ENCODE data around the gene TBL1Y.
"Not testable (repeated sequence)": the region's sequence is repeated elsewhere in the genome, so short reads cannot be mapped to it uniquely, and the experiment has no call there.

Gene TBL1Y

DNA sequence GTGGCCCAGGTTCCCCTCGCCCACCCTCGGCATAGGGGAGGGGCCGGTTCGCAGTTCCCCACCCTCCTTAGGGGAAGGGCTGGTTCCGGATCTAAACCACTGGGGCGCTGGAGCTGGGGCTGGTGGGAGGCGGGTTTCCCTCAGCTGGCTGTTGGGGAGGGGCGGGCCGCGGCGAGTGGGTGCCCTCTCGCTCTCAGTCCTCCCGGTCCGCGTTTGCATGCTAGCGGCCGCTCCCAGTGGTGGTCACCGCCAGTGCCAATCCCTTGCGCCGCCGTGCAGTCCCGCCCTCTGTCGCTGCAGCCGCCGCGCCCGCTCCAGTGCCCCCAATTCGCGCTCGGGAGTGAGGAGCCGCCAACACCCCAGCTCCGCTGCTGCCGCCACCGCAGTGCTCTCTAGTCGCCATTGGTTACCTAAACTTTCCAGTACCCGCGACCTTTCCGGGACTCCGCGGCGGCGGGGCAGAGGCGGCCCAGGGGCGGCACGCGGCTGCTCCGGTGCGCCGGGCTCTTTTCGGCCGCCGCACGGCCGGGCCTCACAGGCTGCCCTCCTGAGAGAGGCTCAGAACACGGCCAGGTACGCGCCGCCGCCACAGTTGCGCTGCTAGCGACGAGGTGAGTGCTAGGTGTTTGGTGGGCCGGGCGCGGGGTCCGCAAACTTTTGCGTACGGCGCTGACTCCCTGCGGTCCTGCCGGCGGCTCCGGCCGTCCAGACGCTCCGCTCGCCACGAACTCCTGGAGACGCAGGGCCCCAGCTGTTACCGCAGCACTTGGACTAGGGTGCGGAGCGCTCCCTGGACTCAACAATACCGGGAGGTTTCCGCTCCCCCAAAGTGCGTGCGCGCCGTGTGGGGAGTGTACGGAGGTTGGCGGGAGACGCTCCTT lies at the start of gene TBL1Y:
TSS of gene TBL1Y (plus strand) at position 326 of the 881 bp plus-strand sequence. CDS start 114,388 bp downstream, outside the sequence.
- no peak for DNase-seq (ENCODE audit: low read depth)

DNA sequence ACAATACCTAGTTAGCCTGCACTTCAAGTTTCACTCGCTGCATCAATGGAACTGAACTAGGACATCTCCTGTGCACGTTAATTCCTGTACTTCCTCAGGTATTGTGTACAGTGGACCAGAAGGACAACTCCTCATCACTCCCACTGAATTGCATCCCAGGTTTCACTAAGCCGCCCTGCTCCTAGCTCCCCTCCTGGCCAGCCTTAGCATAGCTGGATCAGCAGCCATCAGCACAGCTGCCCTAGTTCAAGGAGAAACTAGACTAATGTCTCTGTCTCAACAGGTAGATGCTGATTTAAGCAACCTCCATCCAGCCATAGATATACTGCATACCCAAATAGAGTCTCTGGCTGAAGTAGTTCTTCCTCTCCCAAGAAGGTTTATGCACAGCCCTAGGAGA lies 16.0 kb upstream of the TBL1Y start:
- no peak for DNase-seq (ENCODE audit: low read depth)

DNA sequence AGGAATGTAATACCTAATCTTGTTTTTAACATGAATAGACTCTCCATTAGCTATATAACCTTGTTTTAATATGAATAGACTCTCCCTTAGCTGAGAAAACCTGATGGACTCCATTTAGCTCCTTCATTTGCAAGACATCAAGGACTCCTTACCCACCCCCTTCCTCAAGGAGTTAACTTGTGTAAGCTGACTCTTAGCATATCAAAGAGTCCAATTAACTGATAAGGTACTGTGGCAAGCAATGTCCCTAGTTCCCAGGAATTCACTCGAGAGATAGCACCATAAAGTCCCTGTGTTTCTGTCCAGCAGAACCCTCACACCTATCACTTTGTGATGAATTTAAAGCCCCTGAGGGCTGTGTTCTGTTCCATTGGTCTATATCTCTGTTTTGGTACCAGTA lies 15.3 kb upstream of the TBL1Y start:
- DNase-seq (ENCODE audit: low read depth), result no peak

DNA sequence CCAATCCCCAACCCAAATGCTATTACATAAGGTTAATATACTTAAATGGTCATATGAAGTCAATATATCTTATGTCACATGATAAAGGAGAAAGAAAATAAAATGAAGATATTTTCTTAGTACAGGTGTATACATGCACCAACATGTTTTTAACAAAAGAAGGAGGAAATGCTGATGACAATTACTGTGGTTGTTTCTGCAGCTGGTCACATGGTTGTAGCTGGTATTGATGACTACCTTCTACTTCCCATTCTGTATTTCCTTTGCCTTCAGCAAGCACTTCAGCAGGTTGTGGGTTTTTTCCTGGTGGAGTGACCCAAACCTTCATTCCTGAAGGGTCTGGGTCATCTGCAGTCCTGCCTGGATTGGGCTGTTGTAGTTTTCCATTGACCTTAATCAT lies 8.4 kb upstream of the TBL1Y start:
- not testable (repeated sequence) for DNase-seq (ENCODE audit: low read depth)

DNA sequence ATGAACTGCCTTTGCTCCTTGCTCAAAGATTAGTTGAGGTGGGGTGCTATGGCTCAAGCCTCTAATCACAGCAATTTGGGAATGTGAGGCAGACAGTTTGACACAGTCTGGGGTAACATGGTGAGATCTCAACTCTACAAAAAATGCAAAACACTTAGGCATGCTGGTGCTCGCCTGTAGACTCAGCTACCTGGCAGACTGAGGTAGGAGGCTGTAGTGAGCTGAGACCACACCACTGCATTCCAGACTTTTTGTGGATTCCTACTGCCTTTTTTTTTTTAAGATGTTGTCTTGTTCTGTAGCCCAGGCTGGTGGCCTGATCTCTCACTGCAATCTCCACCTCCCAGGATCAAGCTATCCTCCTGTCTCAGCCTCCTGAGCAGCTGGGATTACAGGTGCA lies 2.9 kb upstream of the TBL1Y start:
- no peak for DNase-seq (ENCODE audit: low read depth)

DNA sequence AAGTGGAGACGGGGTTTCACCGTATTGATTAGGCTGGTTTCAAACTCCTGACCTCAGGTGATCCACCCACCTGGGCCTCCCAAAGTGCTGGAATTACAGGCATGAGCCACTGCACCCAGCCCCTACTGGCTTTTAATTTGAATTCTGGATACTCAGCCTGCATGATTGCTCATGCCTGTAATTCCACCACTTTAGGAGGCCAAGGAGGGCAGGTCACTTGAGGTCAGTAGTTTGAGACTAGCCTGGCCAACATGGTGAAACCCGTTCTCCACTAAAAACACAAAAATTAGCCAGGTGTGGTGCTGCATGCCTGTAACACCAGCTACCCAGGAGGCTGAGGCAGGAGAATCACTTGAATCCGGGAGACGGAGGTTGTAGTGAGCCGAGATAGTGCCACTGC lies 2.5 kb upstream of the TBL1Y start:
- not testable (repeated sequence) for DNase-seq (ENCODE audit: low read depth)

DNA sequence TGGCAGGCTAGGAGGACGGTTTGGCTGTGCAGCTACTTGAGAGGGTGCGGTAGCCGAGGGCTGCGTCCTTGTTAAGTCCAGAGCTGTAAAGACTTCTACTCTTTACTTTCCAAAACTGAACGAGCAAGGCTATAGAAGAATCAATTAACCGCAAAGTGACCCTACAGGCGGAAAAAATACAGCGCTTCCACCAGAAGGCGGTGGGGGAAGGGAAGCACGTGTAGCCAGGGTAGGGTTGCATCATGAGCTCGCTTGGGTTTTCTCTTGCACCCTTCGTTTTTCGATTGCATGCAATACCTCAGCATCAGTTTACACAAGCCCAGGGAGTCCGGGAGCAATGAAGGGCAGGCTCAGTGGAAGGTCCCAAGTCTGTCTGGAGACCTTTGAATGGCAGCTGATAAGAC lies 1.4 kb upstream of the TBL1Y start:
- DNase-seq (ENCODE audit: low read depth), result no peak

DNA sequence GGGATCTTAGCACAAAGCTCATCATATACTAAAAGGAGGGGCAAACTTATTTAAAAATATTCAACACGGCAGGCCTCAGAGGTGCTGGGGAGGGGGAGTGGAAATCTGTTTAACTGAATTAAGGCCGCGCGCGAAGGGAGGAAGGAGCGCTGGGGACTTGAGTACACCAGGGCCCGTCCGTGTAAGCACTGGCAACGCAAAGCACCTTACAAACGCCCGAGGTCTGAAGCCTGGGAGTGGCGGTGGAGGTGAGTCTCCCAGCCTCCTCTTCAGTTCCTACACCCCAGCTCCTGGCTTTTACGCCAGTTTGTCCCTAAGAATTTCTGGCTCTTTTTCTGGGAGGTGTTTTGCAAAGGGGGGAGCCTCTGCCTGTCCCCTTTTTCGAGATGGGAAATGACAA lies 641 bp upstream of the TBL1Y start:
- DNase-seq (ENCODE audit: low read depth), result no peak

DNA sequence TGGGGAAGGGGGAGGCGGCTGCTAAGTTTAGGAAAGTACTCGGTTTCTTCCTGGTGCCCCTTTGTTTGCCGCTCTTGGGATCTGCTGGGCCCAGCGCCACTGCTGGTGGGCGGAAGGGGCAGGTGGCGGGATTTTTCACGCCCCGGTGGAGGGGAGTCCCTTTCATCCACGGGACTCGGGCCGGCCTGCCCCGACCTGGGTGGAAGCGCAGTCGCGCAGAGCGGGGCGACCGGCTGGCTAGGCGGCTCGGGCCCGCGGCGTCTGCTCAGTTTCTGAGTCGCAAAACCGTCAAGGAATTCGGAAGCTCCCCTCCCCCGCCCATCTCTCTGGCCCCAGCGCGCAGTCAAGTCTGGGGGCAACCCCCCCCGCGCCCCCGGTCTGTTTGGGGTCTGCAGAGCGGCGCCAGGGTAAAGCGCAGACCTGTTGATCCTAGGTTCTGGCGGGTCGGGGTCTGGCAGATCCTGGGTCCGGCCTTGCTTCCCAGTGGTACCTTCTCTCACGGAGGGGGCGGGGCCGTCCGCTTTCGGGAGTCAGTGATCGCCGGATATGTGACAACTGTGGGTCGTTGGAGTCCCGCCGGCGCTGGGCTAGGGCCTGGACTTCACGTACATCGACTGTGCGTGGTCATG lies 870 bp downstream of the TBL1Y start, which contains the start of gene AMELY:
TSS of gene AMELY (minus strand) at position 500 of the 629 bp plus-strand sequence. CDS start 39,144 bp downstream, outside the sequence.
- no peak for DNase-seq (ENCODE audit: low read depth)

DNA sequence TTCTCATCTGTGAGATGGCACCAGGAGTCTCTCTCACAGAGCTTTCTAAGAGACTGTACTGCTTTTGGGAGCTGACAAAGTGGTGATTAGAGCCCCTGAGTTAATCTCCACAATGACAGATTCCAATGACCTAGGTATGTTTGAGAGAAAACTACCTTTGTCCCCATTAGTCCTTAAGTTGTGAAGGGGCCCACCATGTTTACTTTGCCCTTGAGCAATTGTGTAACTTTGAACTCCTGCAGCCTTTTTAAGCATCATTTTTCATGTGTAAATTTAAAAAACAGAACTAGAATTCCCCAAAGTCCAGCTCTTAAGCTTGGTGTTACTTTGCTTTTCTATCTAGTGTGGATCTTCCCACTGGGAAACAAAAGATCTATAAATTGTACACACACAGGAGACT lies 2.9 kb downstream of the TBL1Y start:
- no peak for DNase-seq (ENCODE audit: low read depth)

DNA sequence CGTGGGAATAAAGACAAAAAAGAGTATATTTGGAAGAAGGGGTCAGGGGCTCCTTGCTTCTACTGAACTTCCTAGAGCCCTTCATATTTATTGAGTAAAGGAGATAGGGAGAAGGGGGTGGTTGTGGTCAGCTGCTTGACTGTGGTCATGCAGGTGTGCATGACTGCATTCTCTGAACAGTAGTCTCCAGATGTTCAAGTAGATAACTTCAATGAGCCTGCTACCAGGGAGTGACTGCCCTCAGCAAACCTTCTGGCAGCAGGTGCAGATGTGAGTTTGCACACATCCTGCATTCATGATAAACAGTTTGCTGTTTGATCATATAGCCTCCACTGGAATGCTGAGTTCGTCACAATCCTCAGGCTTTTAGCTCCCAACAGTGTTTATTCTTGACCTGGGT lies 10.6 kb downstream of the TBL1Y start:
- no peak for DNase-seq (ENCODE audit: low read depth)

DNA sequence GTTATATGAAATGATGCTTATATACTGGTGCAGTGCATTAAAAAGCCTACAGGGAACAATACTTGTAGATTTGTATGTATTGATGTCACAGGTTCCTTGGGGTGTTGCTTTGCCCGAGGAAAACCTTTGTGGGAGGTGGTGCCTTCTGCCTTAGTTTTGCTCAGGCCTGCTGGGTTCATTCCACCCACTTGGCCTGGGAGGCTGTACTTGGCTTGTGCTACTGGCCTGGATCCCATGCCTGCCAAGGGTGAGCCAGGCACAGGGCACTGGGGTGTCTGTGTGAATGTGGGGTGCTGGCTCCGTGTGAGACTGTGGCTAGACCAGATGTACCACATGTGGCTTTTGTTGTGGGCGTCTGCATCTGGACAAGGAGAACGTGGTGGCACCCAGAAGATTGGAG lies 17.8 kb downstream of the TBL1Y start:
- DNase-seq (ENCODE audit: low read depth), result no peak

DNA sequence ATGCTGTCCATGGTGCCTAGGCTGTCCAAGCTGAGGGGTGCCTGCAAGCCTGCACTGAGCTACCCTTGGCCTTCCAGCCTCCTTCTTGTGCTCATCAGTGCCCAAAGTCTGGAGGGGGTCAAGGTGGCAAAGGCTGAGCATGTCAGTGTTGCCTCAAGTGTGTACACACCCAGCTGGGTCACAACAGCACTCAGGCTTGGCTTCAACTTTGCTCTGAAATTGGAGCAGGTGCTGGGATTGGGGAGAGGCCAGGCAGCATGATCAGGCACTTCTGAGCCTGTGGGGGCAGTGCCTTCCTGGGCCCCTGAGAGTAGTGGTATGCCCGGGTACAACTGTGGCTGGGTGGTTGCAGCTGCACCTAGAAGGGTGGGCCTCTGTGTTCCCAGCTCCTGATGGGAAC lies 18.7 kb downstream of the TBL1Y start:
- DNase-seq (ENCODE audit: low read depth), result no peak

DNA sequence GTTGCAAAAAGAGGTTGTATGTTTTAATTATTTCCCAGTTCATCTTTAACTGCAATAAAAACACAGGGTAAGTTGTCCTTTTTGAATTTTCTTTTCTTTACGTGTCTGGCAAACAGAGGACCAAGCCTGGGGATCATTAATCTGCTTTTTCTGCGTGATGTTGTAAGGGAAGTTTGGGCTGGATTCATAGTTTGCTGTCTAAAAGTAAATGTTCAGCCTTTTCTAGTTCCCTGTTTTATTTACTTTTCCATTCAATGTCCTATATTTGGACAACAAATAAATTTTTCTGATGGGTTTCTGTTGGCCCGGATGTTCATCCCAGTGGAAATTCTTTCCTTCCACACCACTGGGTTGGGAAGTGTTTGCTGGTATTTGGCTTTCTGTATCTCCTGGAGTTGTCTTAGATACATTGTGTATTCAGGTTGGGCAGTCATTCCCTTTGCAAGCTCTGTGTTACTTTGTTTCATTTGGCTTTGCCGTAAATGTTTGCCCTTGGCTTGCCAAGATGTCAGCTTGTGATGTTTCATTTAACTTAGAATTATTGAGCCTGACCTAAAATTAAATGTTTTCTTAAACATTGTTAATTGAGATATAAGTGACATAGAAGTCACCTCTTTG lies 21.4 kb downstream of the TBL1Y start:
- DNase-seq (ENCODE audit: low read depth), result no peak

DNA sequence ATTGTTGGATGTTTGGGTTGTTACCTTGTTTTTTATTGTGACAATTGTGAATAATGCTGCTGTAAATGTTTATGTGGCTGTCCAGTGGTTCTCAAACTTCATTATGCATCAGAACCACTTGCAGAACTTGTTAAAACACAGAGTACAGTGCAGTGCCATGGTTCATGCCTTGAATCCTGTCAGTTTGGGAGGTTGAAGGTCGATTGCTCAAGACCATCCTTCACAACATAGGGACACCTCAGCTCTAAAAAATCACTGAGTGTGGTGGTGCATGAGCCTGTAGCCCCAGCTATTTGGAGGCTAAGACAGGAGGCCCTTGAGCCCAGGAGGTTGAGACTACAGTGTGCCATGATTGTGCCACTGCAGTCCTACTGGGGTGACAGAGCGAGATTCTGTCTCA lies 25.0 kb downstream of the TBL1Y start:
- DNase-seq (ENCODE audit: low read depth), result no peak

DNA sequence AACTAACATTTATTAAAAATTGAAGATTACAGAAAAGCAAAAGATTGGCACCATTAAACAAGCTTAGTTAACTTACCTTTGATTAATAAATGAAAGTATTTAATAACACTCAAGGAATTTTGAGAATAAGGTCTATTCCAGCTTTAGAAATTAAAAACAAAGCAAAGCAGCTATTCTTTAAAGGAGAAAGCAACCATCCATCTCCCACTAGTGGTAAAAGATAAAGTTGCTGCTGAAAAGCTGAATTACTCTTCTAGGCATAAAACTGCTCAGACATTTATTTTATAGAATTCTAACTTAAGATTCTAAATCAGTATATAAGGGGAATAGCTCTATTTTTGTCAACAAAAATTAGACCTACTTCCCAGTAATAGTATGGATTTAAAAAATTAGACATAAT lies 37.2 kb downstream of the TBL1Y start:
- no peak for DNase-seq (ENCODE audit: low read depth)

DNA sequence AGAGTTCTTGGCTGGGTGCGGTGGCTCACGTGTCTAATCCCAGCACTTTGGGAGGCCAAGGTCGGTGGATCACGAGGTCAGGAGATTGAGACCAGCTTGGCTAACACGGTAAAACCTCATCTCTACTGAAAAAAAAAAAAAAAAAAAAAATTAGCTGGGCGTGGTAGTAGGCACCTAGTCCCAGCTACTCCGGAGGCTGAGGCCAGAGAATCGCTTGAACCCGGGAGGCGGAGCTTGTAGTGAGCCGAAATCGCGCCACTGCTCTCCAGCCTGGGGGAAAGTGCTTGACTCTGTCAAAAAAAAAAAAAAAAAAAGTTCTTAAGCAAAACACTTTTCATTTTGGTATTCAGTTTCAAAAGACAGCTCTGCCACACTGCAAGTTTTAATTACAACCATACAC lies 37.9 kb downstream of the TBL1Y start:
- DNase-seq (ENCODE audit: low read depth), result no peak

DNA sequence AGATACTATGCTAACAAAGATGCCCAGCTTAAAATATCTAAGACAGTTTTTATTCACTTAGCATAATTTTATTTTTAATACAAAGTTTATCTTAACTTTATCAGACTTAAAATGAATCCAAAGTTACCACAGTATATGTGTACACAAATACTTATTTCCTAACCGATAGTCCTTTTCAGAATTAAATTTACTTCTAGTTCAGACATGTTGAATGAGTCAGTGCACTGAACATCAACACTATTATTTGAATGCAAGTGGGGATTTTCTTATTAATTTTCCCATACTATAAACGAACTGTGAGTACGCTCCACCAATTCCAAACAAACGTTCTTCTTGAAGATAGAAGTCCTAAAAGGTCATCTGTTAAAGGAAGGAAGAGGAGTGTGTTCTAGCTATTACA lies 39.5 kb downstream of the TBL1Y start:
- no peak for DNase-seq (ENCODE audit: low read depth)

DNA sequence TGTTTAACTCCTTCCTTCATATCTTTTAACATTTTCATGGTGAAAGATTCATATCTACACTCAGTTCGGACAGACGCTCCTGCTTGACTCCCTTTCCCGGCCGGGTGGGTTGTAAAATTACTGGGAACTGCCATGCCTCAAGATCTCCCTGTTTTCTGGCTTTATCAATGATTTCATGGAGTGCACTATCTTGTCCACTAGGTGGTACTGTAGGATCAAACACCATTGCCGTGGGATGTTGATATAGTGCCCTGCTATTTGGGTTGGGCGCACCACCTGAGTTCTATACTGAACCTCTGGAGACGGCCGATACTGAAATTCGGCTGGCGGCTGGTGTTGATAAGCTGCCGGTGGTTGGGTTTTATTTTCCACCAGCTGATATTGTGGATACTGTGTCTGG lies 54.2 kb downstream of the TBL1Y start:
- no peak for DNase-seq (ENCODE audit: low read depth)

DNA sequence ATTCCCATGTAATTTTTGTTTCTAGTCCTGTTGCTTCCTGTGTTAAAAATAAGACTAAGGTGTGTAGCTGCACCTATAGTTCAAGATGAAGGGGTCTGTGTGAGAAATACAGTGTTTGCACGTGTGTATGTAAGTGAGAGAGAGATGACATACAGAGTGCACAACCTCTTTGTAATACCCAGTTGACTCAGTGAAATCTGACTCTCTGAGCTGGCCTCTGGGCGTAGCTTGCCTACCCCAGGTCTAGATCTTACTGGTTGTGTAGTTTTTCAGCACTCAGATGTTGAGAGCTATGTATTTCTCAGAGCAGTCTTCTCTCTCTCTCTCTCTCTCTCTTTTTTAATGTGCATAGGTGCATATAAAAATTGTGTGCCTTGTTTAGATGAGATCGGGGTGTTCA lies 56.0 kb downstream of the TBL1Y start:
- no peak for DNase-seq (ENCODE audit: low read depth)

DNA sequence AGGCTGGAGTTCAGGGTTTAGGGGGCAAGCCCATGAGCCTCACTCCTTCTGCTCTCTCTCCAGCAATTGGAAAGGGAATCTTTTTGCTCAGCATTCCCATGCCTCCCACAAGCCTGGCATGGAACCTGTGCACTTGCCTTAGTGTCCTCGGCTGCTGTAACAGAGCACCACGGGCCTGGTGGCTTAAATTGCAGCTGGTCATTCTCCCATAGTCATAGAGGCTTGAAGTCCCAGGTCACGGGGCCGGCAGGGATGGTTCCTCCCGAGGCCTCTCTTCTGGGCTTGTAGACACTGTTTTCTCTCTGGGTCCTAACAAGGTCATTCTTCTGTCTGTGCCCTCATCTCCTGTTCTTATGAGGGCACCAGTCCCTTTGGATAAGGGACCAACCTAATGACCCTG lies 57.2 kb downstream of the TBL1Y start:
- DNase-seq (ENCODE audit: low read depth), result no peak

DNA sequence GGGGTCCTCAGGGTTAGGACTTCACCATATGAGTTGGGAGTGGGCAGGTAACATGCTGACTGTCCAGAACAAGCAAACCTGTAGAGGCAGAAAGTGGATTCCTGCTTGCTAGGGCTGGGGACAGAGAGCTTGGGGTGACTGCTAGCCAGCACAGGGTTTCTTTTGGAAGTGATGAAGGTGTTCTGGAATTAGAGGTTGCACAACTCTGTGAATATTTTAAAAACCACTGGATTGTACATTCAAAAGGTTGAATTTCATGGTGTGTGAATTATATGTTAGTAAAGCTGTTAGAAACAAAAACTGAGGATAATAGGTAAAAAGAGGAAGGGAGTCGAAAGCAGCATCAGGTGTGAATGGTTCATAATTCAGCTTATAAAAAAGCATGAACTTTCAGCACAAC lies 57.7 kb downstream of the TBL1Y start:
- no peak for DNase-seq (ENCODE audit: low read depth)

DNA sequence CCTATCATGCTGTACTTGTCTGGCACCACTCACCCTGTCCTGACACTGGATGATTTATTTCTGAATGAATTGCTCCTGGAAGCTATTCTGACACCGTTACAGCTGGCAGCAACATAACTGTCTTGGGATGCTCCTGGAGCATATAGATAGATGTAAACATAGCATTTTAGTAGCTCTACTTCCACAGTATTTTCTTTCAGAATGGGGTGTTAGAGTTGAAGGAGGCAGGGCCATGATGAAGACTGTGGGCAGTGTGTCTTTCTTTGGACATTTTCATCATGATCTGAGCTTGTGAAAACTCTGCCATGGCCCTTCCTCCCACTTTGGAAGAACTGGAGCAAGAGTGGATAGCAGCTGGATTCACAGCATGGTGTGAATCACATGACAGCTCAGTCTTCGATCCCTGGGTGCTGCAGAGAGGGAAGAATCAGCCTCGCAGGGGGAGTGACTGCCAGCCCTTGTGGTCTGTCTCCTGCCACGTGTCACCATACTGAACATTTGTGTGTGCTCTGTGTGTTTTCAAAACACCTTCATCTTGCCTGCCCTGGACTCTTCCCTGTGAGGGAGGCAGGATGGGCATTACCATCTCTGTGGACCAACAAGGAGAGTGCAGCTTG lies 61.9 kb downstream of the TBL1Y start:
- DNase-seq (ENCODE audit: low read depth), result no peak
